HT1080 (cell line): Measurements from ENCODE around the gene CREB3L4. TPM values are rescaled to one million over a fixed set of nuclear protein-coding genes. Genes with fewer than 3 reads are reported as not detected.

Source experiments
- small RNA-seq: library from RNA; depleted of rRNA; stranded (forward); fragments of <200 nt; gene quantifications from one replicate; pipeline ENCODE3, GENCODE V24; 2014
- total RNA-seq: library from RNA; depleted of rRNA; stranded (reverse); fragments of >200 nt; shearing (Covaris generic); gene quantifications from 2 replicates; pipeline ENCODE4 v1.2.3, GENCODE V29; 2014; rRNA removed

CREB3L4 gene
- total RNA-seq, 1 experiment from 2014 or later: 9.0 TPM

Small RNAs within 50 kb of the gene (small RNA-seq; reads per million reads assigned to genes)
- gene MIR6737: not detected

Other genes with a start within 250 kb of the CREB3L4 start
- gene INTS3, start 239.9 kb upstream of the CREB3L4 start, total RNA-seq: 22.1 and 22.2 TPM in 2 replicates
- gene SLC27A3, start 192.5 kb upstream of the CREB3L4 start, total RNA-seq: 0.74 and 4.5 TPM in 2 replicates
- 5.6 and 9.5 TPM in 2 replicates for gene GATAD2B, start 44.9 kb upstream of the CREB3L4 start, total RNA-seq
- 15.2 and 17.6 TPM in 2 replicates for gene DENND4B, start 21.2 kb upstream of the CREB3L4 start, total RNA-seq
- gene CRTC2, start 9.3 kb upstream of the CREB3L4 start, total RNA-seq: 17.6 and 26.6 TPM in 2 replicates
- gene SLC39A1, start 4.4 kb upstream of the CREB3L4 start, total RNA-seq: 104 and 126 TPM in 2 replicates
- 174 and 189 TPM in 2 replicates for gene JTB, start 9.8 kb downstream of the CREB3L4 start, total RNA-seq
- 33.9 and 52.3 TPM in 2 replicates for gene RAB13, start 18.4 kb downstream of the CREB3L4 start, total RNA-seq
- gene RPS27, start 22.9 kb downstream of the CREB3L4 start, total RNA-seq: 1,691 and 2,292 TPM in 2 replicates
- gene NUP210L, start 187.2 kb downstream of the CREB3L4 start, total RNA-seq: 0.03 TPM in 1 of 2 replicates, not detected in the other
- 703 and 744 TPM in 2 replicates for gene TPM3, start 224.2 kb downstream of the CREB3L4 start, total RNA-seq
- gene CFAP141, start 238.4 kb downstream of the CREB3L4 start, total RNA-seq: not detected in 2 replicates